K562 (cell line): ENCODE data around the gene SIGLEC5. TPM values are rescaled to one million over a fixed set of nuclear protein-coding genes. Genes with fewer than 3 reads are reported as not detected.

Experiments
- CBX2 ChIP-seq: fragments of 200-600 bp; sonication (generic); IDR thresholded peaks from one replicate; pipeline ENCODE4 v1.6.1; 2012; ENCODE audit warnings: mild to moderate bottlenecking, low read length, inconsistent platforms; ENCODE audit not compliant: insufficient read depth, poor library complexity, severe bottlenecking
- CC2D1A ChIP-seq: fragments of 450-650 bp; IDR thresholded peaks from 2 replicates; pipeline ENCODE4 v1.6.1; 2017; ENCODE audit warnings: mild to moderate bottlenecking
- CXXC5 ChIP-seq: fragments of 250-450 bp; sonication (Bioruptor Pico); IDR thresholded peaks from 2 replicates; pipeline ENCODE4 v1.8.0; 2022; ENCODE audit warnings: inconsistent platforms, mild to moderate bottlenecking, moderate library complexity
- GTF2B ChIP-seq: IDR thresholded peaks from 2 replicates; pipeline ENCODE4 v1.6.1; 2011; ENCODE audit not compliant: insufficient read length; ENCODE audit errors: extremely low read depth
- HSF4 ChIP-seq: fragments of 250-450 bp; sonication (Bioruptor Pico); IDR thresholded peaks from 2 replicates; pipeline ENCODE4 v2.1.2; 2022; ENCODE audit warnings: mild to moderate bottlenecking, moderate library complexity, borderline replicate concordance
- IFI16 ChIP-seq: fragments of 250-450 bp; sonication (Bioruptor Pico); IDR thresholded peaks from 2 replicates; pipeline ENCODE4 v2.1.2; 2022; ENCODE audit warnings: mild to moderate bottlenecking, inconsistent platforms
- LARP7 ChIP-seq: fragments of 450-650 bp; IDR thresholded peaks from 2 replicates; pipeline ENCODE4 v1.6.1; 2016
- MLLT1 ChIP-seq, 2 experiments: fragments of 450-650 bp; IDR thresholded peaks; 2 replicates each; pipeline ENCODE4 v1.6.1; 2016
- NFE2 ChIP-seq: IDR thresholded peaks from 2 replicates; pipeline ENCODE4 v1.6.1; 2014; ENCODE audit warnings: antibody characterized with exemption, low read depth
- NFIX ChIP-seq: fragments of 250-450 bp; sonication (Bioruptor Pico); IDR thresholded peaks from 2 replicates; pipeline ENCODE4 v1.4.0; 2020; ENCODE audit warnings: low read depth, mild to moderate bottlenecking, moderate library complexity
- RBM34 ChIP-seq: fragments of 200-400 bp; formaldehyde crosslinking; IDR thresholded peaks from 2 replicates; pipeline ENCODE4 v1.6.1; 2018; ENCODE audit warnings: low read length, borderline replicate concordance; ENCODE audit not compliant: insufficient read depth
- SNIP1 ChIP-seq: fragments of 450-650 bp; IDR thresholded peaks from 2 replicates; pipeline ENCODE4 v1.7.1; 2017; ENCODE audit warnings: low read depth, mild to moderate bottlenecking
- VEZF1 ChIP-seq: fragments of 200-800 bp; sonication (Bioruptor generic); IDR thresholded peaks from 2 replicates; pipeline ENCODE4 v1.6.1; 2017; ENCODE audit warnings: missing genetic modification characterization, missing compliant biosample characterization
- XRCC5 ChIP-seq: fragments of 200-400 bp; formaldehyde crosslinking; IDR thresholded peaks from 2 replicates; pipeline ENCODE4 v1.6.1; 2017; ENCODE audit warnings: low read depth, mild to moderate bottlenecking, low read length
- ZBTB5 ChIP-seq: fragments of 450-650 bp; IDR thresholded peaks from 2 replicates; pipeline ENCODE4 v1.6.1; 2017; ENCODE audit warnings: antibody characterized with exemption
- ZNF124 ChIP-seq: sonication (generic); formaldehyde crosslinking; IDR thresholded peaks from 2 replicates; pipeline ENCODE4 v1.8.1; 2022; ENCODE audit warnings: missing genetic modification reagents
- ZNF175 ChIP-seq: fragments of 200-800 bp; sonication (Bioruptor generic); IDR thresholded peaks from 2 replicates; pipeline ENCODE4 v1.6.1; 2016; ENCODE audit warnings: low read depth, mild to moderate bottlenecking, missing genetic modification characterization, missing compliant biosample characterization
- ZNF280B ChIP-seq: fragments of 250-450 bp; sonication (Bioruptor Pico); IDR thresholded peaks from 2 replicates; pipeline ENCODE4 v1.5.1; 2021; ENCODE audit warnings: mild to moderate bottlenecking
- ZNF778 ChIP-seq: fragments of 450-650 bp; formaldehyde crosslinking; IDR thresholded peaks from 2 replicates; pipeline ENCODE4 v1.4.0; 2020; ENCODE audit warnings: mild to moderate bottlenecking, moderate library complexity
- polyA plus RNA-seq, 8 experiments: library from polyadenylated mRNA; depleted of rRNA in 4 of 8; stranded (reverse) in 5 of 8; unstranded in 3 of 8; fragments of >200 nt; fragmentation: Nextera tagmentation in 2 of 8; fragmentation: Illumina TruSeq in 1 of 8; extraction: Ambion mirVana in 2 of 8; extraction: Trizol in 1 of 8; gene quantifications; 2 replicates each; pipeline versions ENCODE4 v1.2.1 to v1.2.3, GENCODE V29; 2011 to 2014; ENCODE audit warnings: inconsistent platforms in 1 of 8, missing spikeins in 1 of 8
- total RNA-seq, 7 experiments: library from RNA; depleted of rRNA in 6 of 7; stranded (reverse); fragments of >200 nt in 6 of 7; fragmentation: Illumina TruSeq in 2 of 7; extraction: Trizol in 2 of 7; gene quantifications; 2 replicates each; pipeline versions ENCODE4 v1.2.1 to v1.2.3, GENCODE V29; 2011 to 2021; ENCODE audit warnings: low replicate concordance in 1 of 7

SIGLEC5 gene
- total and polyA plus RNA-seq, 9 of the 15 experiments (the other 6 are each of a cell fraction or from before 2014, with no cell fraction given): 0.14 TPM; not detected in 8

- TF ChIP-seq MLLT1 (IDR thresholded peaks at IDR 0.05) (0 out of 4 replicates have a peak, but pooled peaks of 1 of the 2 experiments have one; percentile 34), ZNF778 (CRISPR knock-in tag) (no peak), NFIX (CRISPR knock-in tag) (no peak), GTF2B (no peak), ZNF124 (no peak), NFE2 (no peak), XRCC5 (peak; percentile 61; the same call in 1 of the 2 replicates), CC2D1A (no peak), CBX2 (no peak), VEZF1 (CRISPR knock-in tag) (peak; percentile 36; the same call in 1 of the 2 replicates), ZNF175 (CRISPR knock-in tag) (peak; percentile 53; the same call in 1 of the 2 replicates), ZNF280B (no peak), IFI16 (CRISPR knock-in tag) (no peak), SNIP1 (no peak), LARP7 (no peak), CXXC5 (CRISPR knock-in tag) (peak; percentile 96), RBM34 (no peak), HSF4 (CRISPR knock-in tag) (no peak), ZBTB5 (no peak)
Observed at GRCh38 chr19:51593969-51594773, 36.0 kb downstream of the SIGLEC5 start (continued).
